ENCODE measurements around the gene SIGMAR1. TPM values are rescaled to one million over a fixed set of nuclear protein-coding genes. Genes with fewer than 3 reads are reported as not detected.

The SIGMAR1 gene
- total RNA-seq, 2 donors from 2014 or later: 103 to 142 TPM

GRCh38 chr9:34663303-34663605 is 25.7 kb upstream of the SIGMAR1 start:
- Histone ChIP-seq H3K36me3 (no peaks in the 10 kb centered on the region), H3K27ac (no peak overlapping the region), H3K9me3 (no peaks in the 10 kb centered on the region), H3K27me3 (replicated peaks; ENCODE audit: insufficient read depth) (no peaks in the 10 kb centered on the region), H3K4me1 (replicated peaks) (peaks cover 7% of the 10 kb centered on the region), H3K4me3 (no peak overlapping the region)
- no peak for DNase-seq (ENCODE audit: low spot score)
- intact Hi-C loops (cut with DNase I): no loop called here
- TF ChIP-seq POLR2AphosphoS5 (IDR thresholded peaks at IDR 0.05): no peak
- TF ChIP-seq CTCF (IDR thresholded peaks at IDR 0.05): no peak
- no peak for TF ChIP-seq POLR2A (IDR thresholded peaks at IDR 0.05)

GRCh38 chr9:34662526-34663302 is 25.1 kb upstream of the SIGMAR1 start, which contains the start of gene CCL27:
CCL27 (minus strand) TSS chr9:34662657; CDS start chr9:34662633, 24 bp downstream.
- 73% methylated on average over 4 of the region's 4 CpGs for WGBS
- H3K4me1 ChIP-seq (replicated peaks): peaks cover 7% of the 10 kb centered on the region
- TF ChIP-seq CTCF (IDR thresholded peaks at IDR 0.05) (no peak), POLR2AphosphoS5 (IDR thresholded peaks at IDR 0.05) (no peak), POLR2A (IDR thresholded peaks at IDR 0.05) (no peak)
- H3K27ac ChIP-seq: no peak within 1 kb of the TSS
- no peaks in the 10 kb centered on the region for H3K36me3 ChIP-seq
- H3K27me3 ChIP-seq (replicated peaks; ENCODE audit: insufficient read depth): no peaks in the 10 kb centered on the region
- intact Hi-C loops (cut with DNase I): no loop called here
- no peak for DNase-seq (ENCODE audit: low spot score)
- no peak within 1 kb of the TSS for H3K4me3 ChIP-seq
- H3K9me3 ChIP-seq: no peaks in the 10 kb centered on the region

- no peak for TF ChIP-seq POLR2A (IDR thresholded peaks at IDR 0.05)
- no peak for TF ChIP-seq POLR2AphosphoS5 (IDR thresholded peaks at IDR 0.05)
- peaks cover 4% of the 10 kb centered on the region for H3K4me1 ChIP-seq (replicated peaks)
- no peaks in the 10 kb centered on the region for H3K27me3 ChIP-seq (replicated peaks; ENCODE audit: insufficient read depth)
- no peaks in the 10 kb centered on the region for H3K9me3 ChIP-seq
- no peak overlapping the region for H3K4me3 ChIP-seq
- no peaks in the 10 kb centered on the region for H3K36me3 ChIP-seq
- DNase-seq (ENCODE audit: low spot score): no peak
- no peak overlapping the region for H3K27ac ChIP-seq
- intact Hi-C loops (cut with DNase I): no loop called here
- WGBS: 69% methylated on average over 6 of the region's 8 CpGs
These were observed 22.1 kb upstream of the SIGMAR1 start for GRCh38 chr9:34659592-34660253.

GRCh38 chr9:34658461-34658860 is 20.9 kb upstream of the SIGMAR1 start:
- Histone ChIP-seq H3K4me1 (replicated peaks) (peaks cover 15% of the 10 kb centered on the region), H3K27ac (no peak overlapping the region), H3K27me3 (replicated peaks; ENCODE audit: insufficient read depth) (no peaks in the 10 kb centered on the region), H3K9me3 (no peaks in the 10 kb centered on the region), H3K4me3 (no peak overlapping the region), H3K36me3 (no peaks in the 10 kb centered on the region)
- no peak for TF ChIP-seq POLR2AphosphoS5 (IDR thresholded peaks at IDR 0.05)
- no peak for TF ChIP-seq POLR2A (IDR thresholded peaks at IDR 0.05)
- TF ChIP-seq CTCF (IDR thresholded peaks at IDR 0.05): no peak
- intact Hi-C loops (cut with DNase I): no loop called here
- DNase-seq (ENCODE audit: low spot score): no peak
- WGBS: 90% methylated on average over 14 of the region's 14 CpGs

- H3K9me3 ChIP-seq: no peaks in the 10 kb centered on the region
- WGBS: 79% methylated on average over 5 of the region's 5 CpGs
- no peak overlapping the region for H3K27ac ChIP-seq
- H3K27me3 ChIP-seq (replicated peaks; ENCODE audit: insufficient read depth): no peaks in the 10 kb centered on the region
- no peaks in the 10 kb centered on the region for H3K36me3 ChIP-seq
- DNase-seq (ENCODE audit: low spot score): no peak
- no peak for TF ChIP-seq POLR2A (IDR thresholded peaks at IDR 0.05)
- TF ChIP-seq CTCF (IDR thresholded peaks at IDR 0.05): no peak
- no peak for TF ChIP-seq POLR2AphosphoS5 (IDR thresholded peaks at IDR 0.05)
- H3K4me1 ChIP-seq (replicated peaks): peaks cover 16% of the 10 kb centered on the region
- intact Hi-C loops (cut with DNase I): no loop called here
- no peak overlapping the region for H3K4me3 ChIP-seq
These were observed 19.4 kb upstream of the SIGMAR1 start for GRCh38 chr9:34656992-34657391.
